ENCODE measurements around the gene YEATS2.

The YEATS2 gene

DNA sequence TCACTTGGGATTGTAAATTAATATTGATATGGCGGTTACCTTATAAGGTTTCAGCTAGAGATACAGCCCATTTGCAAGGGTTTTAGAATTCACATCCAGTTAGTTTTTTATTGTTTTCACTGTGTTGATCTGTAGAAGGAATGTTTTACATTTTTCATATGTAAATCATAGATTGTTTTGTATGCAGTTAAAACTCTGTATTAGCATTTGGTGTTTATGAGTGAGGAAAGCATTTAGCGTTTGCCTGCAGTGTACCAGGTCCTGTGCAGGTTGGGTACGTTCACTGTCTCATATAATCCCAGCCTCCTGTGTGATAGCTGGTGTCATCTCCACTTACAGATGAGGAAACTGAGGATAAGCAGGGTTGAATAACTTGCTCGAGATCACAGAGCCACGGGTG lies 104.0 kb downstream of the YEATS2 start:
- H3K27ac ChIP-seq (ENCODE audit: low read length) = no peak overlapping the region
- H3K4me3 ChIP-seq (ENCODE audit: low read length) = no peak overlapping the region
- H3K79me2 ChIP-seq (ENCODE audit: low read length) = no peaks in the 10 kb centered on the region
- TF ChIP-seq, protein P1, sequence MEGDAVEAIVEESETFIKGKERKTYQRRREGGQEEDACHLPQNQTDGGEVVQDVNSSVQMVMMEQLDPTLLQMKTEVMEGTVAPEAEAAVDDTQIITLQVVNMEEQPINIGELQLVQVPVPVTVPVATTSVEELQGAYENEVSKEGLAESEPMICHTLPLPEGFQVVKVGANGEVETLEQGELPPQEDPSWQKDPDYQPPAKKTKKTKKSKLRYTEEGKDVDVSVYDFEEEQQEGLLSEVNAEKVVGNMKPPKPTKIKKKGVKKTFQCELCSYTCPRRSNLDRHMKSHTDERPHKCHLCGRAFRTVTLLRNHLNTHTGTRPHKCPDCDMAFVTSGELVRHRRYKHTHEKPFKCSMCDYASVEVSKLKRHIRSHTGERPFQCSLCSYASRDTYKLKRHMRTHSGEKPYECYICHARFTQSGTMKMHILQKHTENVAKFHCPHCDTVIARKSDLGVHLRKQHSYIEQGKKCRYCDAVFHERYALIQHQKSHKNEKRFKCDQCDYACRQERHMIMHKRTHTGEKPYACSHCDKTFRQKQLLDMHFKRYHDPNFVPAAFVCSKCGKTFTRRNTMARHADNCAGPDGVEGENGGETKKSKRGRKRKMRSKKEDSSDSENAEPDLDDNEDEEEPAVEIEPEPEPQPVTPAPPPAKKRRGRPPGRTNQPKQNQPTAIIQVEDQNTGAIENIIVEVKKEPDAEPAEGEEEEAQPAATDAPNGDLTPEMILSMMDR (IDR thresholded peaks at IDR 0.05; ENCODE audit: low read depth, low read length) = no peak
- no peak for TF ChIP-seq EZH2phosphoT487 (IDR thresholded peaks at IDR 0.05; ENCODE audit: low read depth)
- no peak overlapping the region for H3K4me2 ChIP-seq (ENCODE audit: low read length)
- peaks cover 68% of the 10 kb centered on the region for H3K36me3 ChIP-seq (replicated peaks; ENCODE audit: low read depth, low read length)
- no peaks in the 10 kb centered on the region for H4K20me1 ChIP-seq (ENCODE audit: insufficient read depth, low read length)
- H3K9me3 ChIP-seq (ENCODE audit: insufficient read depth, low read length) = no peaks in the 10 kb centered on the region
- H2AFZ ChIP-seq (ENCODE audit: low read depth, low read length) = no peak overlapping the region
- H3K9ac ChIP-seq (ENCODE audit: low read length) = no peak overlapping the region
- no peaks in the 10 kb centered on the region for H3K4me1 ChIP-seq (ENCODE audit: low read length)
- H3K27me3 ChIP-seq (ENCODE audit: low read depth, low read length) = no peaks in the 10 kb centered on the region

DNA sequence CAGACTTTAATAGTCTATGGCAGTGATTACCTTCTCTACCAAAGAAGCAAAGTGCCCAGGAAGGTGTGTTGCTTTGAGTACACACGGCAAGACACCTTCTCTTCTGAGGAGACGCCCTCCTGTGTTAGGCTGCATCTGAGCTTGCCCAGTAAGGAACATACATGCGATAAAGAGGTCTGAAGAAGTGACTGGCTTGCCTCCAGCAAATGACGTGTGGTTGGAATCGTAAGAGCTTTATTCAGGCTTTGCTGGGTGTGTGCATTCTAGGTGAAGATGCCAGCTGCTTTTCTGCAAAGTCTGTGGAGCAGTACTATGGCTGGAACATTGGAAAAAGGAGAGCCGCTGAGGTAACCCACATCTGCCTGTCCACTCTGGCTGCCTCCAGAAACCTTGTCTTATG lies 105.4 kb downstream of the YEATS2 start:
- H3K4me3 ChIP-seq (ENCODE audit: low read length) = no peak overlapping the region
- no peak for TF ChIP-seq EZH2phosphoT487 (IDR thresholded peaks at IDR 0.05; ENCODE audit: low read depth)
- TF ChIP-seq, protein P1 (IDR thresholded peaks at IDR 0.05; ENCODE audit: low read depth, low read length) = no peak
- H3K36me3 ChIP-seq (replicated peaks; ENCODE audit: low read depth, low read length) = peaks cover 74% of the 10 kb centered on the region

DNA sequence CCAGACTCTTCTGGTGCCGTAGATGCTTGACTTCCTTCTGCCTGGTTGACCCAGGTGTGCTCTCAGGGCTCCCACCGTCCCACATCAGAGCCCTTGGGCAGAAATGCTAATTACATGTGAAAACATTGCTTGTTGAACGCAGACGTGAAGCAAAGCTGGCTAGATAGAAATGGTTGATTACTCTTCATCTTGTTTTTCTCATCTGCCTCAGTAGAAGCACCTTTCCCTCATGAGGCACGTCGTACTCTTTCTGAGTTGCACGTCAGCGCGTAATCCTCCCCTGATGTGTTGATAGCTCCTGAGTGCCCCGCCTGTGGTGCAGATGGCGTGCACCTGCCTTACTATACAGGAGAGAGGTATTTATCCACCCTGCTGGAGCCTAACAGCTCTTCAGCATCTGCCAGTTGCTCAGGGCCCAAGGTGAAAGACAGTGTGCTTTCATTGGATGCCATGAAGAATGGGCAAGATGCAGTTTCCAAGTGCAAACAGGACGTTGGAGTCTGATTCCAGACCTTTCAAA lies 109.7 kb downstream of the YEATS2 start:
- Histone ChIP-seq H3K36me3 (replicated peaks; ENCODE audit: low read depth, low read length) (peaks cover 73% of the 10 kb centered on the region), H3K79me2 (ENCODE audit: low read length) (no peaks in the 10 kb centered on the region), H4K20me1 (ENCODE audit: insufficient read depth, low read length) (no peaks in the 10 kb centered on the region), H3K9ac (ENCODE audit: low read length) (no peak overlapping the region), H3K4me2 (ENCODE audit: low read length) (no peak overlapping the region), H3K4me3 (ENCODE audit: low read length) (no peak overlapping the region), H3K9me3 (ENCODE audit: insufficient read depth, low read length) (no peaks in the 10 kb centered on the region), H3K27me3 (ENCODE audit: low read depth, low read length) (no peaks in the 10 kb centered on the region), H2AFZ (ENCODE audit: low read depth, low read length) (no peak overlapping the region), H3K4me1 (ENCODE audit: low read length) (no peaks in the 10 kb centered on the region), H3K27ac (ENCODE audit: low read length) (no peak overlapping the region)
- TF ChIP-seq EZH2phosphoT487 (IDR thresholded peaks at IDR 0.05; ENCODE audit: low read depth) = no peak
- TF ChIP-seq, protein P1 (IDR thresholded peaks at IDR 0.05; ENCODE audit: low read depth, low read length) = no peak

More for the DNA sequence above, 105.4 kb downstream of the YEATS2 start:
- Histone ChIP-seq H3K27ac (ENCODE audit: low read length) (no peak overlapping the region), H3K27me3 (ENCODE audit: low read depth, low read length) (no peaks in the 10 kb centered on the region), H3K4me2 (ENCODE audit: low read length) (no peak overlapping the region), H2AFZ (ENCODE audit: low read depth, low read length) (no peak overlapping the region), H3K9me3 (ENCODE audit: insufficient read depth, low read length) (no peaks in the 10 kb centered on the region), H3K9ac (ENCODE audit: low read length) (no peak overlapping the region), H4K20me1 (ENCODE audit: insufficient read depth, low read length) (no peaks in the 10 kb centered on the region), H3K4me1 (ENCODE audit: low read length) (no peaks in the 10 kb centered on the region), H3K79me2 (ENCODE audit: low read length) (no peaks in the 10 kb centered on the region)

DNA sequence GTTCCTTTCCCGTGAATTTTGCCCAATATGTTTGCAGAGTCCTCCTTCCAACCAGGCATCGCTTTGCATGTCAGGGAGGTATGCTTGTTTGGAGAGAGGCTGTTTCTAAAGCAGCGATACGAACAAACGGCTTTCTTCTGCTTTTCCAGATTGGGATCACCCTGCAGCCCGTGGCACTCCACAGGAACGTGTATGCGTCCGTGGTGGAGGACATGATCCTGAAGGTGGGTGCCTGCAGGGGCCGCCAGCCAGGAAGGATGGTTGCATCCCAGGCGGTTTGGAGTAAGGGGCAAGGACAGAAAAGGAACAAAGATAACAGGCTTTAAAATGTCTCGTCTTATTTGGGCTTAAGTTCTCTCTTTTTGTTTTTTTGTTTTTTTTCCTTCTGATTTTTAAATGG lies 110.3 kb downstream of the YEATS2 start:
- Histone ChIP-seq H3K9me3 (ENCODE audit: insufficient read depth, low read length) (no peaks in the 10 kb centered on the region), H4K20me1 (ENCODE audit: insufficient read depth, low read length) (no peaks in the 10 kb centered on the region)

More for the DNA sequence above, 110.3 kb downstream of the YEATS2 start:
- Histone ChIP-seq H3K27ac (ENCODE audit: low read length) (no peak overlapping the region), H3K9ac (ENCODE audit: low read length) (no peak overlapping the region), H3K4me2 (ENCODE audit: low read length) (no peak overlapping the region), H3K4me1 (ENCODE audit: low read length) (no peaks in the 10 kb centered on the region), H3K27me3 (ENCODE audit: low read depth, low read length) (no peaks in the 10 kb centered on the region), H2AFZ (ENCODE audit: low read depth, low read length) (no peak overlapping the region), H3K4me3 (ENCODE audit: low read length) (no peak overlapping the region), H3K36me3 (replicated peaks; ENCODE audit: low read depth, low read length) (peaks cover 73% of the 10 kb centered on the region), H3K79me2 (ENCODE audit: low read length) (no peaks in the 10 kb centered on the region)
- TF ChIP-seq, protein P1 (IDR thresholded peaks at IDR 0.05; ENCODE audit: low read depth, low read length) = no peak
- no peak for TF ChIP-seq EZH2phosphoT487 (IDR thresholded peaks at IDR 0.05; ENCODE audit: low read depth)

All from OCI-LY3 (cell line).